K562 (cell line): Measurements from ENCODE around the gene NTN3. TPM values are rescaled to one million over a fixed set of nuclear protein-coding genes. Genes with fewer than 3 reads are reported as not detected.

Experiments used
- ATAC-seq: fragments of 200-7000 bp; cut with Tn5 transposase; 3 replicates; pipeline ENCODE4 v1.9.1; 2020; ENCODE audit warnings: moderate library complexity
- BruUV-seq: library from RNA; stranded (reverse); fragments of 400-500 nt; replicated peaks from 2 replicates; lab custom pipeline; 2021; lab: Mats Ljungman, UMichigan
- CTCF ChIA-PET: fragments of 300-600 bp; formaldehyde crosslinking; extraction: SDS; loops from one replicate; lab custom pipeline; 2021; ENCODE audit warnings: low intra/inter-chr PET ratio; lab: Yijun Ruan, JAX
- POLR2A ChIA-PET: fragments of 300-600, 350-650 bp; sonication (Branson Sonifier 250); formaldehyde crosslinking; extraction: SDS; loops from one replicate; lab custom pipeline; 2021; ENCODE audit warnings: antibody characterized with exemption, inconsistent platforms; lab: Yijun Ruan, JAX
- DNase-seq, 4 experiments: peaks; one replicate each; pipeline versions ENCODE4 v3.0.0 to v3.0.0-alpha.2; 2011 to 2018; ENCODE audit warnings: low spot score in 3 of 4, mixed read lengths in 3 of 4; ENCODE audit errors: extremely low read depth in 1 of 4
- FAIRE-seq: peaks from 2 replicates; lab custom pipeline; 2011; peaks lifted over from hg19 to GRCh38; lab: Jason Lieb, UNC
- H2AFZ ChIP-seq: 2 replicates; pipeline ENCODE4 v1.6.0; 2011; ENCODE audit warnings: low read depth, low read length, control low read depth, inconsistent platforms
- H3K27ac ChIP-seq: fragments of 200-600 bp; 3 replicates; pipeline ENCODE4 v1.8.0; 2011; ENCODE audit warnings: low read depth, mild to moderate bottlenecking, control low read depth, inconsistent platforms, low read length, moderate library complexity, mixed read lengths; ENCODE audit errors: extremely low read depth
- H3K27me3 ChIP-seq, 2 experiments: fragments of 300-600 bp in 1 of 2; 2 replicates in 1 of 2; 3 replicates in 1 of 2; pipeline versions ENCODE4 v1.6.0 to v1.8.0; 2011; ENCODE audit warnings: inconsistent platforms in 2 of 2, low read length in 2 of 2, mild to moderate bottlenecking in 1 of 2, mixed read lengths in 1 of 2, moderate library complexity in 1 of 2; ENCODE audit not compliant: control insufficient read depth in 2 of 2, insufficient read depth in 2 of 2
- H3K36me3 ChIP-seq: fragments of 300-600 bp; 3 replicates; pipeline ENCODE4 v1.8.0; 2011; ENCODE audit warnings: mild to moderate bottlenecking, low read length, inconsistent platforms; ENCODE audit not compliant: control insufficient read depth, insufficient read depth
- H3K4me1 ChIP-seq, 2 experiments: fragments of 200-600 bp in 1 of 2; replicated peaks in 1 of 2; 2 replicates in 1 of 2; 3 replicates in 1 of 2; pipeline versions ENCODE4 v1.5.1 to v1.8.0; 2011; ENCODE audit warnings: inconsistent platforms in 2 of 2, low read length in 2 of 2, mild to moderate bottlenecking in 1 of 2, mixed read lengths in 1 of 2, moderate library complexity in 1 of 2; ENCODE audit not compliant: control insufficient read depth in 2 of 2, insufficient read depth in 2 of 2
- H3K4me2 ChIP-seq: 2 replicates; pipeline ENCODE4 v1.6.1; 2011; ENCODE audit warnings: low read length, control low read depth, inconsistent platforms, mixed read lengths; ENCODE audit not compliant: insufficient read depth
- H3K4me3 ChIP-seq: fragments of 200-600 bp; sonication (generic), shearing (Covaris generic); 2 replicates; pipeline ENCODE4 v1.5.1; 2016; ENCODE audit warnings: control low read depth, inconsistent platforms
- H3K79me2 ChIP-seq: fragments of 200-600 bp; 3 replicates; pipeline ENCODE4 v1.8.0; 2011; ENCODE audit warnings: low read length, inconsistent platforms; ENCODE audit not compliant: control insufficient read depth, insufficient read depth
- H3K9ac ChIP-seq, 2 experiments: 2 replicates each; pipeline versions ENCODE4 v1.6.0 to v1.6.1; 2011; ENCODE audit warnings: low read depth in 2 of 2, low read length in 2 of 2, control low read depth in 1 of 2, inconsistent platforms in 1 of 2, mild to moderate bottlenecking in 1 of 2, mixed read lengths in 1 of 2; ENCODE audit not compliant: insufficient read depth in 1 of 2
- H3K9me1 ChIP-seq: one replicate; pipeline ENCODE4 v1.6.0; 2011; ENCODE audit warnings: inconsistent platforms, mild to moderate bottlenecking, low read length, moderate library complexity; ENCODE audit not compliant: control insufficient read depth, insufficient read depth
- H3K9me3 ChIP-seq: replicated peaks from 2 replicates; pipeline ENCODE4 v1.5.1; 2011; ENCODE audit warnings: low read depth, low read length, inconsistent platforms; ENCODE audit not compliant: control insufficient read depth, insufficient read depth
- H4K20me1 ChIP-seq: replicated peaks from 2 replicates; pipeline ENCODE4 v1.6.1; 2011; ENCODE audit warnings: low read length, inconsistent platforms, mixed read lengths; ENCODE audit not compliant: control insufficient read depth, insufficient read depth
- POLR2G ChIP-seq: fragments of 200-400 bp; formaldehyde crosslinking; IDR thresholded peaks from 2 replicates; pipeline ENCODE4 v1.6.1; 2017; ENCODE audit warnings: low read depth, mild to moderate bottlenecking, antibody characterized with exemption, low read length, moderate library complexity
- RBFOX2 ChIP-seq: fragments of 200-400 bp; formaldehyde crosslinking; IDR thresholded peaks from 2 replicates; pipeline ENCODE4 v1.6.1; 2017; ENCODE audit warnings: low read depth, mild to moderate bottlenecking, low read length, moderate library complexity
- WGBS: fragments of 100-300 bp; shearing (Covaris generic); methylation state at CpG from one replicate; pipeline ENCODE4 v1.1.6; 2016; ENCODE audit warnings: low coverage, mixed read lengths; ENCODE audit not compliant: insufficient coverage; ENCODE audit errors: missing lambda C conversion rate; 5-methylcytosine and 5-hydroxymethylcytosine counted together
- in situ Hi-C: fragments of 300-500 bp; cut with MboI; formaldehyde crosslinking; loops from 4 replicates; pipeline ENCODE4 v1.15.0; 2018; ENCODE audit warnings: inconsistent platforms, mixed read lengths
- intact Hi-C: fragments of 100-400 bp; cut with micrococcal nuclease; formaldehyde crosslinking; loops from 2 replicates; pipeline ENCODE4 v1.14.2; 2022
- polyA plus RNA-seq, 8 experiments: library from polyadenylated mRNA; depleted of rRNA in 4 of 8; stranded (reverse) in 5 of 8; unstranded in 3 of 8; fragments of >200 nt; fragmentation: Nextera tagmentation in 2 of 8; fragmentation: Illumina TruSeq in 1 of 8; extraction: Ambion mirVana in 2 of 8; extraction: Trizol in 1 of 8; gene quantifications; 2 replicates each; pipeline versions ENCODE4 v1.2.1 to v1.2.3, GENCODE V29; 2011 to 2014; ENCODE audit warnings: inconsistent platforms in 1 of 8, missing spikeins in 1 of 8
- total RNA-seq, 7 experiments: library from RNA; depleted of rRNA in 6 of 7; stranded (reverse); fragments of >200 nt in 6 of 7; fragmentation: Illumina TruSeq in 2 of 7; extraction: Trizol in 2 of 7; gene quantifications; 2 replicates each; pipeline versions ENCODE4 v1.2.1 to v1.2.3, GENCODE V29; 2011 to 2021; ENCODE audit warnings: low replicate concordance in 1 of 7
- TF ChIP-seq, protein P1 (sequence below): fragments of 250-450 bp; sonication (Bioruptor Pico); IDR thresholded peaks from 2 replicates; pipeline ENCODE4 v1.4.0; 2020; ENCODE audit warnings: mild to moderate bottlenecking, moderate library complexity, borderline replicate concordance

NTN3 gene
- total and polyA plus RNA-seq, 9 of the 15 experiments (the other 6 are each of a cell fraction or from before 2014, with no cell fraction given): not detected

DNA sequence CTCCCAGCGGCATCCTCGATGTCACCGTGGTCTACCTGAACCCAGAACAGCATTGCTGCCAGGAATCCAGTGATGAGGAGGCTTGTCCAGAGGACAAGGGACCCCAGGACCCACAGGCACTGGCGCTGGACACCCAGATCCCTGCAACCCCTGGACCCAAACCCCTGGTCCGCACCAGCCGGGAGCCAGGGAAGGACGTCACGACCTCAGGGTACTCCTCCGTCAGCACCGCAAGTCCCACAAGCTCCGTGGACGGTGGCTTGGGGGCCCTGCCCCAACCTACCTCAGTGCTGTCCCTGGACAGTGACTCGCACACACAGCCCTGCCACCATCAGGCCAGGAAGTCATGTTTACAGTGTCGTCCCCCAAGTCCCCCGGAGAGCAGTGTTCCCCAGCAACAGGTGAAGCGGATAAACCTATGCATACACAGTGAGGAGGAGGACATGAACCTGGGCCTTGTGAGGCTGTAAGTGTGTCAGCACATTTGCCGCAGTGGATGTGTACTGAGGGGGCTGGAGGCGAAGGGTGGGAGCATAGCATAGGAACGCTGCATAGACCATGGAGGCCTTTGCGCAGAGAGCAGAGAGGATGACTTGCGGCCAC is 14.4 kb upstream of the NTN3 start:
- no peak for ATAC-seq
- no peak overlapping the region for H2AFZ ChIP-seq
- no peaks in the 10 kb centered on the region for H3K27me3 ChIP-seq
- H3K9me3 ChIP-seq: no peaks in the 10 kb centered on the region
- POLR2A ChIA-PET: interaction anchor here (0.7 to 2.0 kb wide), 3 partner anchors 13 to 55 kb away, joined by 3 to 10 read pairs (median 3); no protein-coding TSS in a partner anchor
- FAIRE-seq: no peak
- in situ Hi-C loops (no loop called here), intact Hi-C loops (no loop called here)
- peaks cover 79% of the 10 kb centered on the region; the same call in 2 of the 3 replicates for H3K36me3 ChIP-seq
- 89% methylated on average over 17 of the region's 21 CpGs for WGBS
- BruUV-seq: no TSS peak
- CTCF ChIA-PET: no interaction called here
- H3K4me3 ChIP-seq: no peak overlapping the region
- H3K79me2 ChIP-seq: peaks cover 16% of the 10 kb centered on the region
- DNase-seq: no peak
- no peak overlapping the region for H3K27ac ChIP-seq
- no peak overlapping the region for H3K4me2 ChIP-seq
- TF ChIP-seq RBFOX2: 0 out of 2 replicates have a peak, but pooled peaks have one; percentile 13
- TF ChIP-seq, protein P1, sequence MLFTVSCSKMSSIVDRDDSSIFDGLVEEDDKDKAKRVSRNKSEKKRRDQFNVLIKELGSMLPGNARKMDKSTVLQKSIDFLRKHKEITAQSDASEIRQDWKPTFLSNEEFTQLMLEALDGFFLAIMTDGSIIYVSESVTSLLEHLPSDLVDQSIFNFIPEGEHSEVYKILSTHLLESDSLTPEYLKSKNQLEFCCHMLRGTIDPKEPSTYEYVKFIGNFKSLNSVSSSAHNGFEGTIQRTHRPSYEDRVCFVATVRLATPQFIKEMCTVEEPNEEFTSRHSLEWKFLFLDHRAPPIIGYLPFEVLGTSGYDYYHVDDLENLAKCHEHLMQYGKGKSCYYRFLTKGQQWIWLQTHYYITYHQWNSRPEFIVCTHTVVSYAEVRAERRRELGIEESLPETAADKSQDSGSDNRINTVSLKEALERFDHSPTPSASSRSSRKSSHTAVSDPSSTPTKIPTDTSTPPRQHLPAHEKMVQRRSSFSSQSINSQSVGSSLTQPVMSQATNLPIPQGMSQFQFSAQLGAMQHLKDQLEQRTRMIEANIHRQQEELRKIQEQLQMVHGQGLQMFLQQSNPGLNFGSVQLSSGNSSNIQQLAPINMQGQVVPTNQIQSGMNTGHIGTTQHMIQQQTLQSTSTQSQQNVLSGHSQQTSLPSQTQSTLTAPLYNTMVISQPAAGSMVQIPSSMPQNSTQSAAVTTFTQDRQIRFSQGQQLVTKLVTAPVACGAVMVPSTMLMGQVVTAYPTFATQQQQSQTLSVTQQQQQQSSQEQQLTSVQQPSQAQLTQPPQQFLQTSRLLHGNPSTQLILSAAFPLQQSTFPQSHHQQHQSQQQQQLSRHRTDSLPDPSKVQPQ: no peak
- TF ChIP-seq POLR2G: 0 out of 2 replicates have a peak, but pooled peaks have one; percentile 5
- peaks cover 10 to 71% of the 10 kb centered on the region in 2 experiments; a peak in 4 of 5 replicates for H3K4me1 ChIP-seq
- H3K9ac ChIP-seq: peak overlapping the region in 1 of 2 experiments; percentile 75; a peak in 1 of 4 replicates
- H4K20me1 ChIP-seq: no peaks in the 10 kb centered on the region; the same call in 1 of the 2 replicates
- H3K9me1 ChIP-seq: peaks cover 6% of the 10 kb centered on the region
